GM12801 (cell line): ENCODE measurements around the gene TEX47.

Experiments
- CTCF ChIP-seq: IDR thresholded peaks from one replicate; pipeline ENCODE4 v1.5.1; 2011; ENCODE audit warnings: control low read depth; ENCODE audit not compliant: insufficient read length; ENCODE audit errors: extremely low read depth

The TEX47 gene

DNA sequence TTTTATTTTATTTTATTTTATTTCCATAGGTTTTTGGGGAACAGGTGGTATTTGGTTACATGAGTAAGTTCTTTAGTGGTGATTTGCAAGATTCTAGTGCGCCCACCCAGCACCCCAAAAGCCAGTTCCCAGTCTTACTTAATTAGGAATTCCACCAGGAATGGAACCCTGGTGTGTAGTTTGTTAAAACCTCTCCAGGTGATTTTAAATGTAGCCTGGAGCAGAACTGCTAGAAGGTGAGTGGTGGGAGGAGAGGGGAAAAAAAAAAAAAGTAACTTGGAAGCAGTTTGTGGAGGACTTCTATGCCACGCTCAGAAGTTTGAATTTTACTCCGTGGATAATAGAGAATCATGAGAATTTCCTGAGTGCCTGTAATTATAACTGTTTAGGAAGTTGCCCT lies 5.5 kb upstream of the TEX47 start:
- TF ChIP-seq CTCF: no peak

DNA sequence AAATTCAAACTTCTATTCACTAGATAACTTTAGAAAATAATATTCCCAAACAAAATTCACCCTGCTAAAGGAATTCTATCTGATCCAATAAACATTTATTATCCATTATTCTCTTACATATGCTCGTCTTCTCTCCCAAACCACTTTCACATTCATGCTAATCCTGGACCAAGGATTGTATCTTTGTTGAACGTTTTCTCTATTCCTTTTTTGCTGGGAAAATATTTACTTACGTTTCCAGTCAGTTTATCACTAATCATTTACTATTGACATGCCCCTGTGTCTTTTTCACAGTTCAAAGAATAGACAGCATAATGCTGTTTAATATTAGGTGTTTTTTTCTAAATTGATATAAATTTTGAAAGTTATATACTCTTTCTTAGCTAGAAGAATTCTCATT lies 3.2 kb downstream of the TEX47 start:
- TF ChIP-seq CTCF: no peak

DNA sequence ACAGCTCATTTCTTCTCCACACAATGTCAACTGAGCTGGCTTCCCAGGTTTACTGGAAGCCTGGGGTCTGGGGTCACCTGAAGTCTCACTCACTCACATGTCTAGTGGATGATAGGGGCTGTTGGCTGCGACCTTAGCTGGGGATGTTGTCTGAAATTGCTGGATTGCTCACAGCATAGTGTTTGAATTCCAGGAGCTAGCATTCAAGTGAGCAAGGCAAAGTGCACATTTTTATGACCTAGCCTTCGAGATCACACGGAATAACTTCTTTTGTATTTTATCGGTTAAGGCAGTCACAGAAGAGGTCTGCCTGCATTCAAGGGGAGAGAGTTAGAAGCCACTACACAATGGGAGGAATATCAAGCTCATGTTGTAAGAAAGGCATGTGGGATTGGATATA lies 3.6 kb downstream of the TEX47 start:
- TF ChIP-seq CTCF: no peak

DNA sequence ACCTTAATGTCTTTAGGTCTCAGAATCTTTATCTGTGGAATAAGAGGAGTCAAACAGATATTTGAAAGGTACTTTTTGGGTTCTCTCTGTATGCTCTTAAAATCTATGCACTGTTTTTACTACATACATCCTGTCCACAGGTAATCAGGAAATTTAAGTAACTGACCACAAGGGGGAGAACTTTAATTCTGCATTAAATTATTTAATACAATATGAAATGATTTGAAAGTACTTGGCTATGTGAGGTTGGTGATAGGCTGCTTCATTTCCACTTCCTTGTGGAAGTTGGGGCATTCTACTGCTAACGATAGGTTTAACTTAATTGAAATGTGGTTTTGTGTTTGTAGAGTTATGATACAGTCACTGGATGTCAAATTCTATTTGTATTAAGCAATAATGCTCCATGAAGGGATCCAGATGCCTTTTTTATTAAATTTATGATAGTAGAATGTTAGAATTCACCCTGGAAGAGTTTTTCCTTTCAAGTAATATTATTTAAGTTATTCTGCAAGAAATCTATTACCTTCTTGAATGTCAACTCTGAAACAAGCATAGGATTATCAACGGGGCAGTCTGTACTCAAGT lies 6.0 kb downstream of the TEX47 start:
- TF ChIP-seq CTCF: no peak

- TF ChIP-seq CTCF: no peak
These were observed 7.8 kb downstream of the TEX47 start for GRCh38 chr7:88787777-88788176.

DNA sequence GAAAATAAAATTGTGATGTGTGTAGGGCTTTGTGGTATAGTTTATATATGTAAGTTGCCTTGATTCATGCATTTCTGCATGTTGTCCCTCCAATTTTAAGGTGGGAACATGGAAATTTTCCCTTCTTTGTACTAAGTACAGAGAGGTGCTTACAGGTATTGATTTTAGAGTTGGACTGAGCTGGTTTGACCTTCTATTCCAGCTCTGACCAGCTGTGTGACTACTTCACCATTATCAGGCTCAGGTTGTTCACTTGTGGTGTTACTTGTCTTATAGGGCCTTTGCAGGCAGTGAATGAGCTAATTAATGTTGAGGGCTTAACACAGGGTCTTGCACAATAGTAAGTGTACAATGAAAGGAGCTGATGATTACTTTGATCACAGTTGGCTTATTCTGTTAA lies 19.7 kb downstream of the TEX47 start:
- no peak for TF ChIP-seq CTCF

- no peak for TF ChIP-seq CTCF
These were observed 22.8 kb downstream of the TEX47 start for GRCh38 chr7:88772776-88773175.

GRCh38 chr7:88771417-88771816 lies 24.1 kb downstream of the TEX47 start:
- TF ChIP-seq CTCF: no peak
